ENCODE data around the gene HS3ST4. TPM values are rescaled to one million over a fixed set of nuclear protein-coding genes. Genes with fewer than 3 reads are reported as not detected.

Gene HS3ST4
- total RNA-seq, 4 donors from 2014 or later = not detected

DNA sequence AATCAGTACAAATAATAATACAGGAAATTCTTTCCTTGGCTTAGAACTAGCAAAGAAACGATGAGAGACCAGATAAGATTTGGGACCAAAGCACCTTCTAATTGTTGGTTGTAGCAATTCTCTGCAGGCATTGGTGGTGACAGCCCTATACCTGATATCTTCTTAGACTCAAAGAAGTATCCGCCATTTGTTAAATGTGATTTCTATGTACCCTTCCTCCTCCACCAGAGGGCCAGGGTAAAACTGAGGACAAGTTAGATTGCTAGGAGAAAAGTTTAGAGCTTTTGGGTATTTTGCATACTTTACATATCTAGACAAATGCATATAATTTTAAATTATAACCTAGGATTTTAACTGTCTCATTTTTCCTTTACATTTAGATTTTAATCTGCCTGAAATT lies 304.3 kb downstream of the HS3ST4 start:
- TF ChIP-seq CTCF (IDR thresholded peaks at IDR 0.05) (no peak), POLR2A (IDR thresholded peaks at IDR 0.05) (no peak)
- Histone ChIP-seq H3K4me1 (no peaks in the 10 kb centered on the region), H3K4me3 (no peak overlapping the region), H3K27ac (no peak overlapping the region), H3K9me3 (no peaks in the 10 kb centered on the region), H3K27me3 (no peaks in the 10 kb centered on the region), H3K36me3 (no peaks in the 10 kb centered on the region)
- DNase-seq = no peak

DNA sequence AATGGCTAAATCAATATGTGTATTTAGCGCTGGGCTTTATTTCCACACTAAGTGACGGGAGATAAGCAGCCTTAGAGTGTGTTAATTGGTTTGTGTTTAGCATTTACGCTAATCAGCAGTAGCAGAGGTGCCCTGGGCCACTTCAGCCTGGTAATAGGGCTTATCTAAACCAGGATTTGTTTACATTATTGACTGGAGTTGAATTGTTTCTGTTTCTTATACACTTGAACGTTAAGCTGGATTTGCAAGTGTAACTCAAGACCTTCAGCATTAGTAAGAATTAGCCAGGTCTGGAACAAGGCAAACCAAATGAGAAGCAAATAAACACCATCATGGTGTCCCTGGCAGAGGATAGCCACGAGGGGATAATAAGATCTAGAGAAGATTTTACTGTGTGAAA lies 313.6 kb downstream of the HS3ST4 start:
- no peaks in the 10 kb centered on the region for H3K4me1 ChIP-seq
- H3K27me3 ChIP-seq = no peaks in the 10 kb centered on the region
- H3K36me3 ChIP-seq = no peaks in the 10 kb centered on the region
- H3K27ac ChIP-seq = no peak overlapping the region
- no peak overlapping the region for H3K4me3 ChIP-seq
- no peak for DNase-seq
- peaks cover 0 to 10% (median 5%) of the 10 kb centered on the region in 4 donors for H3K9me3 ChIP-seq
- TF ChIP-seq POLR2A (IDR thresholded peaks at IDR 0.05) = no peak
- no peak for TF ChIP-seq CTCF (IDR thresholded peaks at IDR 0.05)

- Histone ChIP-seq H3K4me1 (no peaks in the 10 kb centered on the region), H3K9me3 (peaks cover 0 to 9% (median 0%) of the 10 kb centered on the region in 4 donors), H3K36me3 (no peaks in the 10 kb centered on the region), H3K27me3 (no peaks in the 10 kb centered on the region), H3K4me3 (no peak overlapping the region), H3K27ac (no peak overlapping the region)
- TF ChIP-seq CTCF (IDR thresholded peaks at IDR 0.05) (no peak), POLR2A (IDR thresholded peaks at IDR 0.05) (no peak)
- DNase-seq = no peak
These were observed 320.6 kb downstream of the HS3ST4 start for GRCh38 chr16:26012376-26012775.

- Histone ChIP-seq H3K9me3 (peaks cover 0 to 9% (median 0%) of the 10 kb centered on the region in 4 donors), H3K4me3 (no peak overlapping the region), H3K4me1 (no peaks in the 10 kb centered on the region), H3K27ac (no peak overlapping the region), H3K27me3 (no peaks in the 10 kb centered on the region), H3K36me3 (no peaks in the 10 kb centered on the region)
- DNase-seq = no peak
- no peak for TF ChIP-seq POLR2A (IDR thresholded peaks at IDR 0.05)
- TF ChIP-seq CTCF (IDR thresholded peaks at IDR 0.05) = no peak
These were observed 324.0 kb downstream of the HS3ST4 start for GRCh38 chr16:26015776-26016175.

DNA sequence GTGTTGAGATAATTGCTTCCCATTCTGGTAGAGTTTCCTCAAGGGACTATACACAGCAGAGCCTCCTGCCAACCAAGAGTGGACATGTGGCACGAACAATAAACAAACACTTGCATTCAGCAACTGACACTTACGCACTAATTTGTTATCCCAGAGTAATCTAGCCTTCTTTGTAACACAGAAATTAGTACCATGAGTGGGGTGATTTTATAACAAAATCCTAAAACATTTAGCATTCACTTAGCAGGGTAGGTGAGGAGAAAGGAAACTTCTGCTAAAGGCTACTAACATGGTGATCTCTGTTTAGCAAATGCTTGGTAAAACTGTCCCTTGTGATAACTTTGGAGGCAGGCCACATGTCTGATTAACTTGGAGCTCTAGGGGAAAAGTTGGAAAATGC lies 325.2 kb downstream of the HS3ST4 start:
- Histone ChIP-seq H3K4me1 (no peaks in the 10 kb centered on the region), H3K4me3 (no peak overlapping the region), H3K27ac (no peak overlapping the region), H3K36me3 (no peaks in the 10 kb centered on the region), H3K9me3 (peaks cover 0 to 9% (median 0%) of the 10 kb centered on the region in 4 donors), H3K27me3 (no peaks in the 10 kb centered on the region)
- no peak for DNase-seq
- no peak for TF ChIP-seq CTCF (IDR thresholded peaks at IDR 0.05)
- TF ChIP-seq POLR2A (IDR thresholded peaks at IDR 0.05) = no peak
